ENCODE results near the gene TST.

DNA sequence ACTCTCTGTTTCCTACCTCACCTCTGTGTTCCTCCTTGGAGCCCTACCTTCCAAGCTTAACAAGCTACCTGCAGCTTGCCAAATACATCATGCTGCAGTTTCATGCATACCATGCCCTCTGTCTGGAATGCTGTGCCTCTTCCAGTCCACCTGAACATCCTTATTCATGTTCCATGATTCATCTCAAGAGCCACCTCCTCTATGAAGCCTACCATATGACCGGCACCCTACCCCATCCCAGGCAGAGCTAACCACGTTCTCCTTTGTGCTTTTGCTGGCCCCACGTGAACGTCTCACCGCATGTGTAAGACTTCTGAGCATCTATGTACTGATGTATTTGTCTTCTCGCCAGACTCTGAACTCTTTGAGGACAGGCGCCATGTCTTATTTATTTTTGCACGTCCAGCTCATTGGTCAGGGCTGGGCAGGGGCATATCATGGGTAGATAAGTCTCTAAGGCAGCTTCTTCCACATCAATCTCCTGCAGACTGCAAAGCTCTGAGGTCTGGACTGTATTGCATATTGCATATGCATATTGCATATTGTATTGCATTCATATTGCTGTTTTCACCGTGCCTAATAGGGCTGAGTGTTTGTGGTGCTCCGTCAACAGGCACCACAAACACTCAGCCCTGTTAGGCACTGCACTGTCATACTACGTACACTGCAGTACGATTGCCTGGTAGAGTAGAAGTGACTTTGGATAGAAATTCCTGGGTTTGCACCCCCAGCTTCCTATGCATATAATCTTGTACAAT lies 31.0 kb downstream of the TST start:
- TF ChIP-seq CTCF (IDR thresholded peaks at IDR 0.05), result no peak
- no peak for TF ChIP-seq POLR2A (IDR thresholded peaks at IDR 0.05)
